ENCODE data around the gene CFAP74. TPM values are rescaled to one million over a fixed set of nuclear protein-coding genes. Genes with fewer than 3 reads are reported as not detected.

The CFAP74 gene
- total and polyA plus RNA-seq, 2 of the 13 experiments (the other 11 are each of a cell fraction or from before 2014, with no cell fraction given) = 0.27 to 0.62 TPM

DNA sequence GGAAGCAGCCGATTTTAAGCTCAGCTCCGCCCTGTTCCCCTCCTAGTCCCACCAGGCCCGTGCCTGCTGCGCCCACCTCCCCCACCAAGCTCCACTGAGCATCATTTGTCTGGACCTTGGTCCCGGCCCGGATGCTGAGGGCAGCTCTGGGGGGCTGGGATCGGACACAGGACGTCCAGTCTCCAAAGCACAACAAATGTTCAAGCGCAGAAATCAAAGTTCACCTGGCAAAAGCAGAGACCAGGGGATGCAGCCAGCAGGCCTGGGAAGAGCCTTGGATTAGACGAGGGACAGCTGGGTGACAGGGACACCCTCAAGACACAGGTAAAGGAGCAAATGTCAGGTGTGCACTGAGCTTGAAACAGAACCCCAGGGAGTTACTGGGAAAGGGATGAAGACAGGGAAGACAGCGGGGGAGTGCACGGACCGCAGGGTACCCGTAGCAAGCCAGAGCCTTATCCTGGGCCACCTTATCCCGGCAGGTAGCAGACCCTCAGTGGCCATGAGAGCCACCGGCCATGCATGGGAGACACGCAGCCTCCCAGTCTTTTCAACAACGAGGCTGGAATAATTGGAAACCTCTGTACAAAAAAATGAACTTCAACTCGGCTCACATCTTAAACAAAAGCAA is 62.3 kb downstream of the CFAP74 start (continued):
- no peak for TF ChIP-seq TAF15 (IDR thresholded peaks at IDR 0.05; ENCODE audit: low read depth, low read length, poor library complexity, severe bottlenecking)
- TF ChIP-seq RXRA (CRISPR knock-in tag; IDR thresholded peaks at IDR 0.05) = peak; percentile 79
- TF ChIP-seq, protein P1, sequence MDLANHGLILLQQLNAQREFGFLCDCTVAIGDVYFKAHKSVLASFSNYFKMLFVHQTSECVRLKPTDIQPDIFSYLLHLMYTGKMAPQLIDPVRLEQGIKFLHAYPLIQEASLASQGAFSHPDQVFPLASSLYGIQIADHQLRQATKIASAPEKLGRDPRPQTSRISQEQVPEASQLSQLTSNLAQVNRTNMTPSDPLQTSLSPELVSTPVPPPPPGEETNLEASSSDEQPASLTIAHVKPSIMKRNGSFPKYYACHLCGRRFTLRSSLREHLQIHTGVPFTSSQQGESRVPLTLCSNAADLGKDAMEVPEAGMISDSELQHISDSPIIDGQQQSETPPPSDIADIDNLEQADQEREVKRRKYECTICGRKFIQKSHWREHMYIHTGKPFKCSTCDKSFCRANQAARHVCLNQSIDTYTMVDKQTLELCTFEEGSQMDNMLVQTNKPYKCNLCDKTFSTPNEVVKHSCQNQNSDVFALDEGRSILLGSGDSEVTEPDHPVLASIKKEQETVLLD (CRISPR knock-in tag; IDR thresholded peaks at IDR 0.05; ENCODE audit: low read depth) = 0 out of 2 replicates have a peak, but pooled peaks have one; percentile 47
- TF ChIP-seq ZMYM2 (CRISPR knock-in tag; IDR thresholded peaks at IDR 0.05) = 0 out of 2 replicates have a peak, but pooled peaks have one; percentile 23
- TF ChIP-seq ZNF335 (CRISPR knock-in tag; IDR thresholded peaks at IDR 0.05) = no peak
- no peak for TF ChIP-seq ZNF530 (CRISPR knock-in tag; IDR thresholded peaks at IDR 0.05; ENCODE audit: low read depth)
- no peak for TF ChIP-seq EZH2 (conservative IDR thresholded peaks at IDR 0.05; ENCODE audit: low read depth, low read length)
- TF ChIP-seq HDAC6 (IDR thresholded peaks at IDR 0.05; ENCODE audit: low read depth, low read length) = no peak
- TF ChIP-seq KAT7 (CRISPR knock-in tag; IDR thresholded peaks at IDR 0.05; ENCODE audit: borderline replicate concordance) = peak; percentile 60; the same call in 1 of the 2 replicates
- TF ChIP-seq, protein P2, sequence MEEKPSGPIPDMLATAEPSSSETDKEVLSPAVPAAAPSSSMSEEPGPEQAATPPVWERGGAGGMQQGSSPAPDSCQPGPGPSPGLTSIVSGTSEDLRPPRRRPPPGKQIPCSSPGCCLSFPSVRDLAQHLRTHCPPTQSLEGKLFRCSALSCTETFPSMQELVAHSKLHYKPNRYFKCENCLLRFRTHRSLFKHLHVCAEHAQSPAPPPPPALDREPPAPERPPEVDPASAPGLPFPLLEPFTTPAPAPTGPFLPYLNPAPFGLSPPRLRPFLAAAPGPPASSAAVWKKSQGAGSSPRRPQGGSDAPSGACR (CRISPR knock-in tag; IDR thresholded peaks at IDR 0.05) = no peak
- TF ChIP-seq, protein P3, sequence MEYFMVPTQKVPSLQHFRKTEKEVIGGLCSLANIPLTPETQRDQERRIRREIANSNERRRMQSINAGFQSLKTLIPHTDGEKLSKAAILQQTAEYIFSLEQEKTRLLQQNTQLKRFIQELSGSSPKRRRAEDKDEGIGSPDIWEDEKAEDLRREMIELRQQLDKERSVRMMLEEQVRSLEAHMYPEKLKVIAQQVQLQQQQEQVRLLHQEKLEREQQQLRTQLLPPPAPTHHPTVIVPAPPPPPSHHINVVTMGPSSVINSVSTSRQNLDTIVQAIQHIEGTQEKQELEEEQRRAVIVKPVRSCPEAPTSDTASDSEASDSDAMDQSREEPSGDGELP (IDR thresholded peaks at IDR 0.05; ENCODE audit: borderline replicate concordance, low read depth) = peak; percentile 72; the same call in 1 of the 2 replicates
- peak; percentile 92 for TF ChIP-seq SP5 (CRISPR knock-in tag; IDR thresholded peaks at IDR 0.05; ENCODE audit: borderline replicate concordance, low read depth)
- no peak for TF ChIP-seq MYNN (CRISPR knock-in tag; IDR thresholded peaks at IDR 0.05; ENCODE audit: low read depth)
- TF ChIP-seq TP53 (CRISPR knock-in tag; conservative IDR thresholded peaks at IDR 0.05) = no peak
- TF ChIP-seq ZNF205 (CRISPR knock-in tag; IDR thresholded peaks at IDR 0.05) = peak; percentile 90
- no peak; the same call in 1 of the 2 replicates for TF ChIP-seq MXD4 (CRISPR knock-in tag; IDR thresholded peaks at IDR 0.05)
- TF ChIP-seq, protein P4, sequence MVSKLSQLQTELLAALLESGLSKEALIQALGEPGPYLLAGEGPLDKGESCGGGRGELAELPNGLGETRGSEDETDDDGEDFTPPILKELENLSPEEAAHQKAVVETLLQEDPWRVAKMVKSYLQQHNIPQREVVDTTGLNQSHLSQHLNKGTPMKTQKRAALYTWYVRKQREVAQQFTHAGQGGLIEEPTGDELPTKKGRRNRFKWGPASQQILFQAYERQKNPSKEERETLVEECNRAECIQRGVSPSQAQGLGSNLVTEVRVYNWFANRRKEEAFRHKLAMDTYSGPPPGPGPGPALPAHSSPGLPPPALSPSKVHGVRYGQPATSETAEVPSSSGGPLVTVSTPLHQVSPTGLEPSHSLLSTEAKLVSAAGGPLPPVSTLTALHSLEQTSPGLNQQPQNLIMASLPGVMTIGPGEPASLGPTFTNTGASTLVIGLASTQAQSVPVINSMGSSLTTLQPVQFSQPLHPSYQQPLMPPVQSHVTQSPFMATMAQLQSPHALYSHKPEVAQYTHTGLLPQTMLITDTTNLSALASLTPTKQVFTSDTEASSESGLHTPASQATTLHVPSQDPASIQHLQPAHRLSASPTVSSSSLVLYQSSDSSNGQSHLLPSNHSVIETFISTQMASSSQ (IDR thresholded peaks at IDR 0.05; ENCODE audit: low read depth) = no peak; the same call in 1 of the 2 replicates
- TF ChIP-seq, protein P4 (CRISPR knock-in tag; IDR thresholded peaks at IDR 0.05; ENCODE audit: borderline replicate concordance) = peak; percentile 62; the same call in 1 of the 2 replicates
- no peak for TF ChIP-seq ZNF83 (CRISPR knock-in tag; IDR thresholded peaks at IDR 0.05; ENCODE audit: borderline replicate concordance)
- TF ChIP-seq ZFX (CRISPR knock-in tag; IDR thresholded peaks at IDR 0.05; ENCODE audit: low read depth) = peak; percentile 87
- TF ChIP-seq ZNF766 (CRISPR knock-in tag; IDR thresholded peaks at IDR 0.05; ENCODE audit: borderline replicate concordance) = peak; percentile 43; the same call in 1 of the 2 replicates
- TF ChIP-seq ELF4 (CRISPR knock-in tag; IDR thresholded peaks at IDR 0.05; ENCODE audit: borderline replicate concordance) = no peak
- TF ChIP-seq PRPF4 (IDR thresholded peaks at IDR 0.05; ENCODE audit: low read depth, low read length, poor library complexity, severe bottlenecking) = peak; percentile 64
- no peak for TF ChIP-seq GPN1 (CRISPR knock-in tag; IDR thresholded peaks at IDR 0.05; ENCODE audit: borderline replicate concordance)

Data from HepG2 (cell line).